GM12801 (cell line): Measurements from ENCODE around the gene PACSIN1.

Source experiments
- CTCF ChIP-seq: IDR thresholded peaks from one replicate; pipeline ENCODE4 v1.5.1; 2011; ENCODE audit warnings: control low read depth; ENCODE audit not compliant: insufficient read length; ENCODE audit errors: extremely low read depth

Gene PACSIN1

GRCh38 chr6:34554291-34555006 lies 88.6 kb downstream of the PACSIN1 start:
- TF ChIP-seq CTCF: no peak

- no peak for TF ChIP-seq CTCF
These were observed 89.1 kb downstream of the PACSIN1 start for GRCh38 chr6:34555007-34555322.

DNA sequence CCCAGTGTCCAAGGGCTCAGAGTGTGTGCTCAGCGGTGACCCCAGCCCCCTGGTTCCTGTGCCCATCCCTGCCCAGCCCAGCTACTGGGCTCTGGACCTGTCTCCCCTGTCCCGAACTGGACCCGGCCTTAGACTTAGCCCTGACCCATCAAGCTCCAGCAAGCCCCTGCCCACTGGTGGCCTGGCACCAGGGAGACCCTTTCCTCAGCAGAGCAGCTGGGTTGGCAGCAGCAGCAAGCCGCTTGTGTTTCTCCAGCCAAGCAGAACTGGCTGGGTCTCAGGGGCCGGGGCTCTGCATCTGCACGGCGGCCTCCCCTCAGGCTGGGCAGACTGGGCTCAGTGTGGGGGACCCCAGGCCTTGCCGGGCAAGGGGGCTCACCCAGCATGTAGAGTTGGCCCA lies 89.5 kb downstream of the PACSIN1 start:
- no peak for TF ChIP-seq CTCF

GRCh38 chr6:34556031-34556471 lies 90.2 kb downstream of the PACSIN1 start, which contains the start of gene SPDEF:
Gene SPDEF (minus strand): TSS chr6:34556329. CDS start chr6:34544455, 11,874 bp downstream.
- TF ChIP-seq CTCF: no peak

DNA sequence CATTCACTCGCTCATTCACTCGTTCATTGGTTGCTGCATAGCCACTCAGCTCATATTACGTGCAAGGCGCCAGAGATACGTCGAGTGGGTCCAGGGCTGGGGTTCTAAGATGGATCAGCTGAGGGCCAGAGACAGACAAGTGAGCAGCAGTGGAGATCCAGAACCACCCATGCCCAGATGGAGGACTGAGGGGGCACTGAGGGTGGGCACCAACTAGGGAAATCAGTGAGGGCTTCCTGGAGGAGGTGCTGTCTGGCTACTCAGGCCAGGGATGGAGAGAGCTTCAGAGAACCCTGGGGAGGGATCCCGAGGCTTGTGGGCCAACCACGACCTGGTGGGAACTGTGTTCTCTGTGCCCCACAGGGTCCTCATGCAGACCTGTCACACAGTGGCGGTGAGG lies 90.6 kb downstream of the PACSIN1 start:
- TF ChIP-seq CTCF: no peak

GRCh38 chr6:34557228-34557627 lies 91.4 kb downstream of the PACSIN1 start:
- no peak for TF ChIP-seq CTCF

GRCh38 chr6:34558172-34558714 lies 92.4 kb downstream of the PACSIN1 start:
- no peak for TF ChIP-seq CTCF
